GM12875 (cell line): ENCODE data around the gene PCBP4.
"Not testable (repeated sequence)": the region's sequence is repeated elsewhere in the genome, so short reads cannot be mapped to it uniquely, and the experiment has no call there.

Source experiments
- H3K4me3 ChIP-seq: one replicate; pipeline ENCODE4 v1.5.1; 2011; ENCODE audit warnings: low read depth, low read length, control low read depth
- CTCF ChIP-seq: IDR thresholded peaks from 2 replicates; pipeline ENCODE4 v1.5.1; 2011; ENCODE audit warnings: low read depth, mild to moderate bottlenecking, control low read depth, inconsistent platforms, low read length, moderate library complexity, borderline replicate concordance; ENCODE audit not compliant: insufficient read depth

PCBP4 gene

DNA sequence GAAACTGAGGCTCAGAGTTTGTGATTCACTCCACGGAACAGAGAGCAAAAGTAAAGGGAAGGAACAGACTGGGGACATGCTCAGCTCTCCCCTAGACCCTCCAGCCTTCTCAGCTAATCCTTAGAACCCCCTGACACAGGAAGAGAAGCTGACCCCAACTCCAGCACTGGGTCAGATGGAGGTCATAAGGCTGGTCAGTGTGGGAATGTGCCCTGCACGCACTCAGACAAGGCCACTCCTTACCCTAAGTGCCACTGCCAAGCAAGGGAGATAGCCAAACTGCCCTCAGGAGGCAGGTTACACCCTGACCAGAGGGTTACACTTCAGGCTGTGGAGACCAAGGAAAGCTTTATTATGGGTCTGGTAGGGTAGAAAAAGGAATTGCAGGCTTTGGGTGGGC lies 27.3 kb upstream of the PCBP4 start:
- TF ChIP-seq CTCF, result no peak
- peak overlapping the region; percentile 99 for H3K4me3 ChIP-seq

- H3K4me3 ChIP-seq, result not testable (repeated sequence)
Measured at GRCh38 chr3:51993657-51994056, 26.4 kb upstream of the PCBP4 start.

- TF ChIP-seq CTCF, result no peak
- no peak overlapping the region for H3K4me3 ChIP-seq
Measured at GRCh38 chr3:51992017-51992682, 24.9 kb upstream of the PCBP4 start.

DNA sequence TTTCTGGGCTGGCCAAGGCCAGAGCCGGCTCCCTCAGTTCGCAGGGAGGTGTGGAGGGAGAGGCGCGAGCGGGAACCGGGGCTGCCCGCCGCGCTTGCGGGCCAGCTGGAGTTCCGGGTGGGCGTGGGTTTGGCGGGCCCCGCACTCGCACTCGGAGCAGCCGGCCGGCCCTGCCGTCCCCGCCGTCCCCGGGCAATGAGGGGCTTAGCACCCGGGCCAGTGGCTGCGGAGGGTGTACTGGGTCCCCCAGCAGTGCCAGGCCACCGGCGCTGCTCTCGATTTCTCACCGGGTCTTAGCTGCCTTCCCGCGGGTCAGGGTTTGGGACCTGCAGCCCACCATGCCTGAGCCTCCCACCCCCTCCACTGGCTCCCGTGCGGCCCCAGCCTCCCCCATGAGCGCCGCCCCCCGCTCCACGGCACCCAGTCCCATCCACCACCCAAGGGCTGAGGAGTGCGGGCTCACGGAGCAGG lies 23.3 kb upstream of the PCBP4 start:
- not testable (repeated sequence) for H3K4me3 ChIP-seq

DNA sequence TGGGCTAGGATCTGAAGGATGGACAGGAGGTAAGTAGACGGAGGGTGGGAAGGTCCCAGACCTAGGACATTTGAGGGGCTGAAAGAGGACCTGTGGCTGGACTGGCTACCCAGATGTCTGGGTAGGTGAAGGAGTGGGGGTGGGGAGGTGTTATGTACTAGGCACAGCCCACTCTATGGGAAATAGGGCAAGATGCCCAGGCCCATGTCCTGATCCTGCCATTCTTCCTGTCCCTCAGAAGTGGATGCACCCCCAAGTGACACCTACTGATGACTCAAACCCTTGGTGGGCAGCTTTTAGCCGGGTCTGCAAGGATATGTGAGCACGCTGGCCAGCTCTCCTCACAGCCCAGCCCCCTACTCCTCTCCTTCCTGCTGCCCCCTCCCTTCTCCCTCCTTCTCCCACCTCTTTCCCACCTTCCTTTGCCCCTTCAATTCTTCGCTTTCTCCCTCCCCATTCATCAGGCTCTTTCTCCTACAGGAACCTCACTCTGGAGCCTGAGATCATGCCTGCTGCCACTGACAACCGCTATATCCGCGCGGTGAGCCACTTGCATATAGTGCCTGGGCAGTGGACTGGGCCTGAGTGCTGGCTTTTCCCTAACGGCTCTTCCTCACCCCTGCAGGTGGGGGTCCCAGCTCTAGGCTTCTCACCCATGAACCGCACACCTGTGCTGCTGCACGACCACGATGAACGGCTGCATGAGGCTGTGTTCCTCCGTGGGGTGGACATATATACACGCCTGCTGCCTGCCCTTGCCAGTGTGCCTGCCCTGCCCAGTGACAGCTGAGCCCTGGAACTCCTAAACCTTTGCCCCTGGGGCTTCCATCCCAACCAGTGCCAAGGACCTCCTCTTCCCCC lies 21.3 kb upstream of the PCBP4 start:
- H3K4me3 ChIP-seq, result no peak overlapping the region
- TF ChIP-seq CTCF, result no peak

- H3K4me3 ChIP-seq, result no peak overlapping the region
- no peak for TF ChIP-seq CTCF
Measured at GRCh38 chr3:51987568-51987967, 20.3 kb upstream of the PCBP4 start.

DNA sequence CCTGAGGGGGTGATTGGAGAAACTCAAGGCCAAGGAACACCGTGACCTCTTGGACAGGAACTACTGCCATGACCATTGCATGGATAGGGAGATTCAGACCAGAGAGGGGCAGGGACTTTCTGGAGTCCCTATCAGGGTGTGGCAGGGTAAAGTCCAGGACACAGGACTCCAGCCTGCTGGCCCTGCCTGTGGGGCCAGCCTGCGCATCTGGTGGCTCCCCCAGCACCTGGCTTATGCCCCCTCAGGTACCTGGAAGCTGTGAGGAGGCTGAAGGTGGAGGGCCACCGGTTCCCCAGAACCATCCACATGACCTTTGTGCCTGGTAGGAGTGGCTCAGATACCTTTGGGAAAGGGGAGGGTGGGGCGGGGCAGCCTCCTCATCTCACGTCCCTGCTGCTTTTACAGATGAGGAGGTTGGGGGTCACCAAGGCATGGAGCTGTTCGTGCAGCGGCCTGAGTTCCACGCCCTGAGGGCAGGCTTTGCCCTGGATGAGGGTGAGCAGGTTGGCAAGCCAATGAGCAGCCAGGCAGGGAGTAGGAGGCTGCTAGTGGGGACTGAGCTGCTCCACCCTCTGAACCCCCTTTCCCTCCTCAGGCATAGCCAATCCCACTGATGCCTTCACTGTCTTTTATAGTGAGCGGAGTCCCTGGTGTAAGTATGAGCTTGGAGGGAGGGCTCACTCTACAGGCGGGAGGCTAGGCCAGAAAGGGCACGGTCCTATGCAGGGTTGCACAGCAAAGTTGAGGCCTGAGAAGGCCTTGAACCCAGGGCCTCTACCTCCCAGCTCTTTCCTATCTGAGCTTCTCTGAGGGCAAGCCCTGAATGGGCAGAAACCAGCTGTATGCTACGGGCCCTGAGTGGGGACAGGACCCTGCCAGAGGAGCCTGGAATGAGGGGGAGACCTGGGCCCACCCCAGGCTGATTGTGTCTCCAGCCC lies 19.0 kb upstream of the PCBP4 start:
- no peak for TF ChIP-seq CTCF
- no peak overlapping the region for H3K4me3 ChIP-seq

DNA sequence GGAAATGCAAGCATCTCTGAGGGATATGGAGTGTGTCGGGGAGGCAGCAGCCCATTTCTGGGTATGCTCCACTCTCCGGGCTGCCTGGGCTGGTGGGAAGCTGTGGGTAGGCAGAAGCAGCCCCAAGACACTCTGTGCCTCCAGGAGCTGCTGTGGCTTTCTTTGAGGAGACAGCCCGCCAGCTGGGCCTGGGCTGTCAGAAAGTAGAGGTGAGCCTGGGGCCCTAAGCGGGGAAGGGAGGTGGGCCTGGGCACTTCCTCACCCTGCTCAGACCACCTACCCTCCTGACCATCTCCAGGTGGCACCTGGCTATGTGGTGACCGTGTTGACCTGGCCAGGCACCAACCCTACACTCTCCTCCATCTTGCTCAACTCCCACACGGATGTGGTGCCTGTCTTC lies 17.8 kb upstream of the PCBP4 start:
- H3K4me3 ChIP-seq, result no peak overlapping the region
- no peak for TF ChIP-seq CTCF
